ELR (cell line): ENCODE data around the gene GJA1.

Experiments
- DNase-seq: peaks from one replicate; pipeline ENCODE4 v3.0.0-alpha.2; 2015; ENCODE audit warnings: low read depth

GJA1 gene

GRCh38 chr6:121491576-121491975 is 56.1 kb downstream of the GJA1 start:
- no peak for DNase-seq

GRCh38 chr6:121492536-121492935 is 57.1 kb downstream of the GJA1 start:
- DNase-seq, result no peak

GRCh38 chr6:121497970-121498375 is 62.5 kb downstream of the GJA1 start:
- DNase-seq, result no peak

GRCh38 chr6:121498481-121499276 is 63.2 kb downstream of the GJA1 start:
- DNase-seq, result no peak
